Measurements from ENCODE around the gene SEC24A.

SEC24A gene

GRCh38 chr5:134769206-134769605 lies 120.6 kb downstream of the SEC24A start:
- Histone ChIP-seq H3K27ac (ENCODE audit: low read depth, low read length) (no peak overlapping the region), H3K4me3 (ENCODE audit: low read length) (no peak overlapping the region), H3K4me1 (ENCODE audit: control insufficient read depth, insufficient read depth, low read length) (no peaks in the 10 kb centered on the region), H3K27me3 (ENCODE audit: control insufficient read depth, insufficient read depth, low read length) (no peaks in the 10 kb centered on the region), H3K9ac (ENCODE audit: low read length) (no peak overlapping the region), H3K36me3 (ENCODE audit: control insufficient read depth, insufficient read depth, low read length) (peaks cover 16% of the 10 kb centered on the region)

DNA sequence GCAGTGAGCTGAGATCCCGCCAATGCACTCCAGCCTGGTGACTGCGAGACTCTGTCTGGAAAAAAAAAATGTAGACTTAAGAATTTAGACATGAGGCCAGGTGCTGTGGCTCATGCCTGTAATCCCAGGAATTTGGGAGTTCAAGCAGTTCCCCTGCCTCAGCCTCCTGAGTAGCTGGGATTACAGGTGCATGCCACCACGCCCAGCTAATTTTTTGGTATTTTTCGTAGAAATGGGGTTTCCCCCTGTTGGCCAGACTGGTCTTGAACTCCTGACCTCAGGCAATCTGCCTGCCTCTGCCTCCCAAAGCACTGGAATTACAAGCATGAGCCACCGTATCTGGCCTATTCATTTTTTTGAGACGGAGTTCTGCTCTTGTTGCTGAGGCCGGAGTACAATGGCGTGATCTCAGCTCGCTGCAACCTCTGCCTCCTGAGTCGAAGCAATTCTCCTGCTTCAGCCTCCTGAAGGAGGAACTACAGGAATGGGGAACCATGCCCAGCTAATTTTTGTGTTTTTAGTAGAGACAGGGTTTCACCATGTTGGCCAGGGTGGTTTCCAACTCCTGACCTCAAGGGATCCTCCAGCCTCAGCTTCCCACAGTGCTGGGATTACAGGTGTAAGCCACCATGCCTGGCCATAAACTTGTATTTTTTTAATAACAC lies 124.0 kb downstream of the SEC24A start:
- Histone ChIP-seq H3K4me3 (ENCODE audit: low read length) (no peak overlapping the region), H3K9ac (ENCODE audit: low read length) (no peak overlapping the region), H3K36me3 (ENCODE audit: control insufficient read depth, insufficient read depth, low read length) (peaks cover 17% of the 10 kb centered on the region), H3K4me1 (ENCODE audit: control insufficient read depth, insufficient read depth, low read length) (no peaks in the 10 kb centered on the region), H3K27me3 (ENCODE audit: control insufficient read depth, insufficient read depth, low read length) (no peaks in the 10 kb centered on the region), H3K27ac (ENCODE audit: low read depth, low read length) (no peak overlapping the region)

DNA sequence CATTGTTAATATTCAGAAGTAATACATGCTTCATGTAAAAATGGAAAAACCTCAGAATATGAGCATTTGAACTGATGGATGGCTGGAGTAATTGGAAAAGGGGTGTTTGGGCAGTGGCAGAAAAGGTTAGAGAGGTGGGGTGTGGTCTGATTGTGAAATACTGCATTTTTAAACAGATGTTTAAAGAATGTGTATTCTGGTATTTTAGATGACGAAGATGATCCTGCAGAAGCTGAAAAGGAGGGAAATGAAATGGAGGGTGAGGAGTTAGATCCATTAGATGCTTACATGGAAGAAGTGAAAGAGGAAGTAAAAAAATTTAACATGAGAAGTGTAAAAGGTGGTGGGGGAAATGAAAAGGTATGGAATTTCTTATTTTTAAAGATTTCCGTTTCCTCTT lies 128.8 kb downstream of the SEC24A start:
- peaks cover 23% of the 10 kb centered on the region for H3K36me3 ChIP-seq (ENCODE audit: control insufficient read depth, insufficient read depth, low read length)
- no peak overlapping the region for H3K9ac ChIP-seq (ENCODE audit: low read length)
- no peak overlapping the region for H3K27ac ChIP-seq (ENCODE audit: low read depth, low read length)
- no peaks in the 10 kb centered on the region for H3K27me3 ChIP-seq (ENCODE audit: control insufficient read depth, insufficient read depth, low read length)
- no peaks in the 10 kb centered on the region for H3K4me1 ChIP-seq (ENCODE audit: control insufficient read depth, insufficient read depth, low read length)
- no peak overlapping the region for H3K4me3 ChIP-seq (ENCODE audit: low read length)
